Activated T-cell treated with anti-CD3 and anti-CD28 coated beads, Interleukin-2, amount 50 U/mL, for 72 hours (primary cell): ENCODE results near the gene VPS33A. TPM values are rescaled to one million over a fixed set of nuclear protein-coding genes. Genes with fewer than 3 reads are reported as not detected.

Experiments used
- ATAC-seq, 2 donors: fragments of 150-1000 bp; cut with Tn5 transposase; replicated peaks in 1 of 2; 2 replicates each; pipeline ENCODE4 v1.10.0; 2021; ENCODE audit warnings: moderate library complexity in 2 of 2, mild to moderate bottlenecking in 1 of 2
- DNase-seq, 2 donors: peaks; one replicate each; pipeline ENCODE4 v3.0.0; 2021 to 2022; ENCODE audit warnings: mixed read lengths in 1 of 2
- H3K27ac Mint-ChIP-seq: one replicate; pipeline ENCODE4 v1.8.0; 2022; ENCODE audit warnings: mild to moderate bottlenecking, moderate library complexity, mixed read lengths
- H3K27me3 Mint-ChIP-seq: one replicate; pipeline ENCODE4 v1.8.0; 2022; ENCODE audit warnings: low read depth, mixed read lengths
- H3K36me3 Mint-ChIP-seq, 2 donors: one replicate each; pipeline ENCODE4 v1.8.0; 2022; ENCODE audit warnings: mixed read lengths in 2 of 2, mild to moderate bottlenecking in 1 of 2; ENCODE audit not compliant: insufficient read depth in 2 of 2
- H3K4me1 Mint-ChIP-seq: one replicate; pipeline ENCODE4 v1.8.0; 2022; ENCODE audit warnings: low read depth, mixed read lengths
- H3K4me3 Mint-ChIP-seq, 2 donors: one replicate each; pipeline ENCODE4 v1.8.0; 2022; ENCODE audit warnings: mild to moderate bottlenecking in 2 of 2, mixed read lengths in 2 of 2, moderate library complexity in 2 of 2
- H3K9me3 Mint-ChIP-seq, 2 donors: one replicate each; pipeline ENCODE4 v1.8.0; 2022; ENCODE audit warnings: mixed read lengths in 2 of 2
- total RNA-seq, 2 donors: library from RNA; stranded (reverse); gene quantifications; one replicate each; pipeline ENCODE4 v1.2.3, GENCODE V29; 2022

VPS33A gene
- total RNA-seq: 10 to 100 TPM; 23.5 to 24.1 TPM

GRCh38 chr12:122266230-122266901 lies at the start of gene VPS33A:
Gene VPS33A (minus strand): TSS chr12:122266494. CDS start chr12:122266408, 86 bp downstream.
- Mint-ChIP-seq H3K4me3 (peak within 1 kb of the TSS; percentile 91 to 96), H3K27me3 (no peaks in the 10 kb centered on the region)
- peak; percentile 91 to 92 for ATAC-seq

GRCh38 chr12:122312926-122313325 lies 46.6 kb upstream of the VPS33A start:
- Mint-ChIP-seq H3K27me3 (no peaks in the 10 kb centered on the region), H3K4me3 (no peak overlapping the region), H3K4me1 (no peaks in the 10 kb centered on the region), H3K36me3 (peaks cover 4 to 7% of the 10 kb centered on the region in 2 donors), H3K27ac (no peak overlapping the region), H3K9me3 (no peaks in the 10 kb centered on the region)
- ATAC-seq: no peak
- no peak for DNase-seq

More at GRCh38 chr12:122266230-122266901, at the start of gene VPS33A:
- H3K9me3 Mint-ChIP-seq: no peaks in the 10 kb centered on the region
- peak within 1 kb of the TSS; percentile 100 for H3K27ac Mint-ChIP-seq
- H3K36me3 Mint-ChIP-seq: peaks cover 1 to 3% of the 10 kb centered on the region in 2 donors
- peaks cover 26% of the 10 kb centered on the region for H3K4me1 Mint-ChIP-seq
- peak; percentile 96 to 98 for DNase-seq

DNA sequence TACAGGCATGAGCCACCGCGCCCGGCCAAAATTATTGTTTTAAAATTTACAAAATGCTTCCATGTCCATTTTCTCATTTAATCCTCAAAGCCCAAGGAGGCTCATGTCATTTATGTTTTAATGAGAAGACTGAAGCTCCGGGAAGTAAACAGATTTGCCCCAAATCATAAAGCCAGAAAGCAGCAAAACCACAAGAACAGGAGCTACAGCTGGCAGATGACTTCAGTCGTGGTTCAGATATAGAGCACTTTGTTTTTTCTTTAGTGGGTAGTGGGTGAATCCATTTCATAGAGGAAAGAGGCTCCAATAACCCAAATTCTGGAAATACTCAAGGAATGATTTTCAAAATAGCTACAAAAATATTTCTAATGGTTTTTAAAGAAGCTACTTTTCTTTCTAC lies 45.4 kb upstream of the VPS33A start:
- Mint-ChIP-seq H3K4me3 (no peak overlapping the region), H3K27me3 (no peaks in the 10 kb centered on the region), H3K27ac (no peak overlapping the region), H3K36me3 (peaks cover 3 to 4% of the 10 kb centered on the region in 2 donors), H3K4me1 (no peaks in the 10 kb centered on the region), H3K9me3 (no peaks in the 10 kb centered on the region)
- ATAC-seq (no peak), DNase-seq (no peak)

GRCh38 chr12:122310626-122311333 lies 44.5 kb upstream of the VPS33A start:
- DNase-seq (no peak), ATAC-seq (no peak)
- Mint-ChIP-seq H3K36me3 (peaks cover 2 to 4% of the 10 kb centered on the region in 2 donors), H3K27me3 (no peaks in the 10 kb centered on the region), H3K4me1 (no peaks in the 10 kb centered on the region), H3K9me3 (no peaks in the 10 kb centered on the region), H3K4me3 (no peak overlapping the region), H3K27ac (no peak overlapping the region)

DNA sequence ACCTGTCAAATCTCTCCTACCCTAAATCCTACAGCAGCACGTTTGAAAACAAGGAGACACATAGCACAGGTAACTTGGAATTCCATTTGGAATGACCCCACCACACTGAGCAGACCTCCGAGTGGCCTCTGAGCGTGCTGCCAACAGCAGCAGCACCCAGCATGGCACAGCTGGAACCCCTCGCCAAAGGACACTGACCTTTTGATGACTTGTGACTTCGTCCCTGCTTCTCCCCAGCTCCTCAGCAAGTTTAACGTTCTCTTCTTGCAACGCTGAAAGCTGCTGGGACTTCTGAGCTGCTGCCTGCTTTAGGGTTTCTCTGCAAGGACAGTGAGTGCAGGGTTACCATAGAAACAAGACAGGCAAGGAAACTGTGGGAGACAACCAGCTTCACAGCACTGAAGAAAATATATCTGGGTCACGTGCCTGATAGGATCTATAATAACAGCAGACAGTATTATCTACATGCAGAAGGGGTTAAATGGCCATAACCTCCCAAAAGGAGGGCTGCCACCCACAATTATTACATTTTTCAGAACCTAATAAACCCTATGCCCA lies 43.3 kb upstream of the VPS33A start:
- Mint-ChIP-seq H3K27ac (no peak overlapping the region), H3K9me3 (no peaks in the 10 kb centered on the region), H3K4me1 (no peaks in the 10 kb centered on the region), H3K36me3 (peaks cover 0 to 4% of the 10 kb centered on the region in 2 donors), H3K27me3 (no peaks in the 10 kb centered on the region), H3K4me3 (no peak overlapping the region)
- no peak for DNase-seq
- no peak for ATAC-seq

GRCh38 chr12:122308811-122309210 lies 42.5 kb upstream of the VPS33A start:
- DNase-seq (no peak), ATAC-seq (no peak)
- H3K27ac Mint-ChIP-seq: no peak overlapping the region
- no peak overlapping the region for H3K4me3 Mint-ChIP-seq
- no peaks in the 10 kb centered on the region for H3K9me3 Mint-ChIP-seq
- H3K4me1 Mint-ChIP-seq: no peaks in the 10 kb centered on the region
- H3K36me3 Mint-ChIP-seq: peaks cover 0 to 4% of the 10 kb centered on the region in 2 donors
- H3K27me3 Mint-ChIP-seq: no peaks in the 10 kb centered on the region

- ATAC-seq: no peak
- no peak overlapping the region for H3K27ac Mint-ChIP-seq
- no peak for DNase-seq
- H3K36me3 Mint-ChIP-seq: peaks cover 3 to 6% of the 10 kb centered on the region in 2 donors
- H3K27me3 Mint-ChIP-seq: no peaks in the 10 kb centered on the region
- H3K4me1 Mint-ChIP-seq: no peaks in the 10 kb centered on the region
- H3K9me3 Mint-ChIP-seq: no peaks in the 10 kb centered on the region
- no peak overlapping the region for H3K4me3 Mint-ChIP-seq
Observed at GRCh38 chr12:122306407-122306806, 40.1 kb upstream of the VPS33A start.

DNA sequence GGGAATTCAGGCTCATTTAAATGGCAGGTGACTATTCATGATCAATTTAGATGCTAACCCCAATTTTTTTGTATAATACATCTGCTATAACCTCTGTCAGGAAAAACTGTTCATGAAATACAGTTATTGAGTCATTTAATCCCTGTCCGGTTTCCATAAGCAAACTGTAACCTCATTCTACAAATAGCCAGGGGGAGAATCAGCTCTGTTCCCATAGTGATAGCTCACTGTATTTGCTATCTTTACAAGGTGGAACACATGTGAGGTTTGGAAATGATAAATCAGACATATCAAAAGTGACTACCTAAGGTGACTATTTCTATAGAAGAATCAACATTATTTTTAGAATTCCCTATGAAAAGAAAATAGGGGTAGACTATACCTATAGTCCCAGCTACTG lies 38.6 kb upstream of the VPS33A start:
- no peaks in the 10 kb centered on the region for H3K4me1 Mint-ChIP-seq
- peaks cover 3 to 8% of the 10 kb centered on the region in 2 donors for H3K36me3 Mint-ChIP-seq
- ATAC-seq (no peak), DNase-seq (no peak)
- no peak overlapping the region for H3K27ac Mint-ChIP-seq
- H3K27me3 Mint-ChIP-seq: no peaks in the 10 kb centered on the region
- H3K4me3 Mint-ChIP-seq: no peak overlapping the region
- H3K9me3 Mint-ChIP-seq: no peaks in the 10 kb centered on the region

DNA sequence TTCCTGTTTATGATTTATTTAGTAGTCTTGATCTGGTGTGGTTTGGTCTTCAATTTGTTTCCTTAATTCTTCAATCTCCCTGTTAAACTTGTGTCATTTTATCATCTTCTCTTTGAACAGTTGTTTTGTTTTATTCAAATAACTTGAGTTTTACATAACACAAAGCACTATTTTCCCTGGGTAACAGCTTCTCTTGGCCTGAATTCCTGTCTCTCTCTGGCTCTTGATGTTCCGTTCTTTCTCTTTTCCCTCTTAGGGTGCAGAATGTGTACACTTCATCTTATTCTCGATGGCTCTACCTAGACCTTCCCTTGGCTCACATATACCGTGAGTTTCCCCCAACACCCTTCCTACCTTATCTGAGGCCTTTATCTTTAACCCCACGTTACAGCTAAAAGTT lies 36.8 kb upstream of the VPS33A start:
- no peak overlapping the region for H3K4me3 Mint-ChIP-seq
- H3K9me3 Mint-ChIP-seq: no peaks in the 10 kb centered on the region
- no peak for ATAC-seq
- DNase-seq: no peak
- no peak overlapping the region for H3K27ac Mint-ChIP-seq
- H3K36me3 Mint-ChIP-seq: peaks cover 3 to 17% of the 10 kb centered on the region in 2 donors
- H3K4me1 Mint-ChIP-seq: no peaks in the 10 kb centered on the region
- no peaks in the 10 kb centered on the region for H3K27me3 Mint-ChIP-seq

- no peak for ATAC-seq
- H3K9me3 Mint-ChIP-seq: no peaks in the 10 kb centered on the region
- H3K36me3 Mint-ChIP-seq: peaks cover 4 to 15% of the 10 kb centered on the region in 2 donors
Observed at GRCh38 chr12:122298071-122298748, 31.9 kb upstream of the VPS33A start.

DNA sequence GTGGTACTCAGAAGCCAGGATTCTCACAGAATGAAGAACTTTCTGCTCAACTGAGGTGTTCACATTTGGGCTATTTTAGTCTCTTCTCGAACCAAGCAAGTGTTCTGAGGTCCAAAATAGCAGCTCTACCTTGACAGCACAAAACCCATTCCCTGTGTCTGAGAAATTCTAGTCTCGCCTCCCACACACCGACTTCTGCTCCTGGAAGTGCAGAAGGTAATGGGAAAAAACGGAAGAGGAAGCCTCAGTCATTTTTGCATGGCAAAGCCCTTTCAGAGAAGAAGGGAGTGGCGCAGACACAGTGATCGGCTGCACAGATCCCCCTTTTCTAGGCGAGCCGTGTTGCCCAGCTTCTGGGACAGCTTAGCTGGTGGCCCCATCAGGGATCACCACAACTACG lies 31.2 kb upstream of the VPS33A start:
- Mint-ChIP-seq H3K36me3 (peaks cover 1 to 16% of the 10 kb centered on the region in 2 donors), H3K27me3 (no peaks in the 10 kb centered on the region), H3K4me3 (no peak overlapping the region), H3K9me3 (no peaks in the 10 kb centered on the region), H3K27ac (no peak overlapping the region), H3K4me1 (peaks cover 8% of the 10 kb centered on the region)
- DNase-seq: no peak
- ATAC-seq: no peak

More at GRCh38 chr12:122298071-122298748, 31.9 kb upstream of the VPS33A start:
- Mint-ChIP-seq H3K4me1 (peaks cover 2% of the 10 kb centered on the region), H3K27me3 (no peaks in the 10 kb centered on the region), H3K4me3 (no peak overlapping the region), H3K27ac (no peak overlapping the region)
- no peak for DNase-seq

DNA sequence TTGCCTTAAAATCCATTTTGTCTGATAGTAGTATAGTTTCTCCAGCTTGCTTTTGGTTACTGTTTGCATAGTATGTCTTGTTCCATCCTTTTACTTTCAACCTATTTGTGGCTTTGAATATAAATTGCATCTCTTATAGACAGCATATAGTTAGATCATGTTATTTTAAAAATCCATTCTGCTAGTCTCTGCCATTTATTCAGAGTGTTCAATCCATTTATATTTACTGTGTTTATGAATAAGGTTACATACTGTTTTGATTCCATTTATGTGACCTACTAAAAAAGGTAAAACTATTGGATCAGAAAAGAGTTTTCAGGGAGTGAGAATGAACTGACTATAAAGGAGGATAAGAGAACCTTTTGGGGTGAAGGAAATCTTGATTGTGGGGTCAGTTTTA lies 29.6 kb upstream of the VPS33A start:
- Mint-ChIP-seq H3K27ac (peak overlapping the region; percentile 70), H3K9me3 (no peaks in the 10 kb centered on the region), H3K4me1 (peaks cover 8% of the 10 kb centered on the region), H3K36me3 (peaks cover 1 to 16% of the 10 kb centered on the region in 2 donors), H3K27me3 (no peaks in the 10 kb centered on the region), H3K4me3 (no peak overlapping the region)
- DNase-seq (no peak), ATAC-seq (no peak)

DNA sequence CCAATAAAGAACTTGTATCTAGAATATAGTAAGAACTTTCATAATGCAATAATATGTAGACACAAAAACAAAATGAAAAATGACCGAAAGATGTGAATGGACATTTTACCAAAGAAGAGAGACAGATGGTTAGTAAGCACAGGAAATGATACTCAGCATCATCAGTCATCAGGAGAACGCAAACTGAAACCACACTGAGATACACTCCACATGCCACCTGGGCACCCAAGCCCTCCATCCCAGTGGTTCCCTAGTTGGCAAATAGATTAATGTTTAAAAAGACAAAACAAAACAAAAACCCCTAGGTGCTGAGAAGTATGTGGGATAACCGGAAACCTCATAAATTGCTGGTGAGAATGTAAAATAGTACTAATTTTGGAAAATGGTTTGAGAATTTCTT lies 26.8 kb upstream of the VPS33A start:
- DNase-seq (no peak), ATAC-seq (peak; percentile 55 to 88)
- peaks cover 10% of the 10 kb centered on the region for H3K4me1 Mint-ChIP-seq
- no peaks in the 10 kb centered on the region for H3K27me3 Mint-ChIP-seq
- H3K9me3 Mint-ChIP-seq: no peaks in the 10 kb centered on the region
- H3K36me3 Mint-ChIP-seq: peaks cover 1 to 5% of the 10 kb centered on the region in 2 donors
- peak overlapping the region; percentile 45 for H3K27ac Mint-ChIP-seq
- peak overlapping the region in 1 of 2 donors; percentile 11 for H3K4me3 Mint-ChIP-seq
